ENCODE measurements around the gene NWD2. TPM values are rescaled to one million over a fixed set of nuclear protein-coding genes. Genes with fewer than 3 reads are reported as not detected.

NWD2 gene
- total and polyA plus RNA-seq, 7 donors = under 0.01 to 2.3 (median 0.35) TPM

- Histone ChIP-seq H3K36me3 (no peaks in the 10 kb centered on the region), H3K9me3 (no peaks in the 10 kb centered on the region), H3K4me1 (no peaks in the 10 kb centered on the region), H3K27ac (no peak overlapping the region), H3K27me3 (no peaks in the 10 kb centered on the region), H3K4me3 (no peak overlapping the region)
- WGBS, 2 donors = 76 to 77% methylated on average over 5 of the region's 5 CpGs
- intact Hi-C loops (cut with DNase I) = no loop called here
- no peak for DNase-seq
- TF ChIP-seq EP300 (IDR thresholded peaks at IDR 0.05) (no peak), POLR2AphosphoS5 (IDR thresholded peaks at IDR 0.05) (no peak), POLR2A (IDR thresholded peaks at IDR 0.05) (no peak)
- TF ChIP-seq, protein P1, sequence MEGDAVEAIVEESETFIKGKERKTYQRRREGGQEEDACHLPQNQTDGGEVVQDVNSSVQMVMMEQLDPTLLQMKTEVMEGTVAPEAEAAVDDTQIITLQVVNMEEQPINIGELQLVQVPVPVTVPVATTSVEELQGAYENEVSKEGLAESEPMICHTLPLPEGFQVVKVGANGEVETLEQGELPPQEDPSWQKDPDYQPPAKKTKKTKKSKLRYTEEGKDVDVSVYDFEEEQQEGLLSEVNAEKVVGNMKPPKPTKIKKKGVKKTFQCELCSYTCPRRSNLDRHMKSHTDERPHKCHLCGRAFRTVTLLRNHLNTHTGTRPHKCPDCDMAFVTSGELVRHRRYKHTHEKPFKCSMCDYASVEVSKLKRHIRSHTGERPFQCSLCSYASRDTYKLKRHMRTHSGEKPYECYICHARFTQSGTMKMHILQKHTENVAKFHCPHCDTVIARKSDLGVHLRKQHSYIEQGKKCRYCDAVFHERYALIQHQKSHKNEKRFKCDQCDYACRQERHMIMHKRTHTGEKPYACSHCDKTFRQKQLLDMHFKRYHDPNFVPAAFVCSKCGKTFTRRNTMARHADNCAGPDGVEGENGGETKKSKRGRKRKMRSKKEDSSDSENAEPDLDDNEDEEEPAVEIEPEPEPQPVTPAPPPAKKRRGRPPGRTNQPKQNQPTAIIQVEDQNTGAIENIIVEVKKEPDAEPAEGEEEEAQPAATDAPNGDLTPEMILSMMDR (IDR thresholded peaks at IDR 0.05) = no peak
These were observed 237.1 kb downstream of the NWD2 start for GRCh38 chr4:37481547-37482122.

GRCh38 chr4:37482236-37482913, 237.8 kb downstream of the NWD2 start:
- no peak overlapping the region for H3K27ac ChIP-seq
- H3K27me3 ChIP-seq = no peaks in the 10 kb centered on the region
- H3K4me3 ChIP-seq = no peak overlapping the region
- H3K9me3 ChIP-seq = no peaks in the 10 kb centered on the region
- no peaks in the 10 kb centered on the region for H3K4me1 ChIP-seq
- H3K36me3 ChIP-seq = no peaks in the 10 kb centered on the region
- no peak for TF ChIP-seq POLR2AphosphoS5 (IDR thresholded peaks at IDR 0.05)
- TF ChIP-seq EP300 (IDR thresholded peaks at IDR 0.05) = no peak
- TF ChIP-seq POLR2A (IDR thresholded peaks at IDR 0.05) = no peak
- TF ChIP-seq, protein P1 (IDR thresholded peaks at IDR 0.05) = no peak
- no peak for DNase-seq
- intact Hi-C loops (cut with DNase I) = no loop called here
- 20 to 65% methylated on average over 1 of the region's 1 CpG for WGBS, 2 donors

- Histone ChIP-seq H3K27me3 (no peaks in the 10 kb centered on the region), H3K9me3 (no peaks in the 10 kb centered on the region), H3K4me3 (no peak overlapping the region), H3K27ac (no peak overlapping the region), H3K36me3 (no peaks in the 10 kb centered on the region), H3K4me1 (no peaks in the 10 kb centered on the region)
- intact Hi-C loops (cut with DNase I) = no loop called here
- no peak for DNase-seq
- 83 to 94% methylated on average over 1 of the region's 1 CpG for WGBS, 2 donors
- TF ChIP-seq, protein P1 (IDR thresholded peaks at IDR 0.05) = no peak
- no peak for TF ChIP-seq POLR2A (IDR thresholded peaks at IDR 0.05)
- TF ChIP-seq POLR2AphosphoS5 (IDR thresholded peaks at IDR 0.05) = no peak
- TF ChIP-seq EP300 (IDR thresholded peaks at IDR 0.05) = no peak
These were observed 239.1 kb downstream of the NWD2 start for GRCh38 chr4:37483610-37484009.

DNA sequence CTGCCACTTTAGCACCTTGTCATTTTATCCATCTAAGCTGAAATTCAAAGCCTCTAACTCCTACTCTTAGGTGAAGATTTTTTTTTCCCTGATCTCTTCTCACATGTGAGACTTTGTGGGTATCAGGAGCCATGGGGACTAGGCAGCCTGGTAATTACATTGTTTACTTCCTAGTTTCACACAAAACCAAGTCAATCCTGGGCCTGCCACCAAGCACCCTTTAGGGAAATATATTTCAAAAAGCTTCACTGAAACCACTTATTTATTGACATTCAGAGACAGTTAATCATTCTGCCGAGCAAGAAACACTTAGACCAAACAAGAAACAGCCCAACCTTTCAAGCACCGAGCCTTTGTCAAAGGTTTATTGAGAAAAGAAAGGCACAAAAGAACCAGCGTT, 241.6 kb downstream of the NWD2 start:
- Histone ChIP-seq H3K4me1 (no peaks in the 10 kb centered on the region), H3K4me3 (no peak overlapping the region), H3K27ac (no peak overlapping the region), H3K9me3 (peaks cover 0 to 2% (median 0%) of the 10 kb centered on the region in 4 donors), H3K27me3 (no peaks in the 10 kb centered on the region), H3K36me3 (no peaks in the 10 kb centered on the region)
- intact Hi-C loops (cut with DNase I) = no loop called here
- no peak for TF ChIP-seq POLR2A (IDR thresholded peaks at IDR 0.05)
- TF ChIP-seq, protein P1 (IDR thresholded peaks at IDR 0.05) = no peak
- TF ChIP-seq EP300 (IDR thresholded peaks at IDR 0.05) = no peak
- TF ChIP-seq POLR2AphosphoS5 (IDR thresholded peaks at IDR 0.05) = no peak
- 15 to 62% methylated on average over 3 of the region's 3 CpGs for WGBS, 2 donors
- no peak for DNase-seq
